Measurements from ENCODE around the gene ROM1. TPM values are rescaled to one million over a fixed set of nuclear protein-coding genes. Genes with fewer than 3 reads are reported as not detected.
"Not testable (repeated sequence)": the region's sequence is repeated elsewhere in the genome, so short reads cannot be mapped to it uniquely, and the experiment has no call there.

The ROM1 gene
- total and polyA plus RNA-seq, 2 experiments from 2014 or later, result 1.5 to 3.2 TPM

DNA sequence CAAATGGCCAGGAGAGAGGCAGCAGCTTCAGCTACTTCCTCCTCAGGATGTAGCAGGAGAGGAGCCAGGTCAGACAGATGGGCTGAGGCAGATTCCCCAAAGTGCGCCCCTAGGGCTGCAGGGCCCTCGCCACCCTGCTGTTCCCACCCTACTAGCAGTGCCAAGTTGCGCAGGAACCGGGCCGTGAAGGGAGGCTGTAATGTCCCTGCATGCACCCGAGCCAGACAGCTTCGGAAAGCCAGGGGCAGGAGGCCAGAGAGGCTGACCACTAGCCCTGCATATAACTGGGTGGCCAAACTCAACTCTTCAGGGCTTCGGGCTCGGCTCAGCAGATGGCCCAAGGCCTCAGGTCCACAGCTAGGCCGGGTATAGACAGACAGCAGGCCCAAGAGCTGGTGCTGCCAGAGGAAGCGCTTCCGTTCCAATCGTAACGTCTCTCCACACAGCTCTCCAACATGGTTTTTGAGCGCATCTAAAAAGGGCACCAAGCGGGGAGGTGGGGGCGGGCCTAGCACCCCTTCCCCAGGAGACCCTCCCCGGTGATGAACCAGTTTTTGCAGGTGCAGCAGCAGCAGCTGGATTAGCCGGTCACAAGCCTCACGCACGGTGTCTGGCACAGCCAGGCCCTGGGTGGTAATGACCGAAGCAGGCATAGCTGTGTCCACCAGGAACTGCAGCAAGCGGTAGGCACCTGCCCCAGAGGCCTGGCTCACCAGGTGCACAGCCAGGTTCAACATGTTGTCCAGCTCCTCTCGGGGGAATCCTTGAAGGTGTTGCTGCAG, 35.3 kb downstream of the ROM1 start:
- Histone ChIP-seq H3K36me3 (replicated peaks; ENCODE audit: insufficient read depth, low read depth) (no peaks in the 10 kb centered on the region), H3K9me2 (replicated peaks; ENCODE audit: insufficient read depth) (no peaks in the 10 kb centered on the region), H3K4me3 (no peak overlapping the region), H3K4me1 (ENCODE audit: insufficient read depth) (peaks cover 4% of the 10 kb centered on the region), H4K20me1 (ENCODE audit: insufficient read depth, poor library complexity, severe bottlenecking) (no peaks in the 10 kb centered on the region), H2AFZ (no peak overlapping the region), H3K9me3 (ENCODE audit: low read depth) (no peaks in the 10 kb centered on the region), H3K79me2 (peaks cover 56% of the 10 kb centered on the region), H3K27me3 (no peaks in the 10 kb centered on the region), H3K27ac (no peak overlapping the region), H3K4me2 (no peak overlapping the region)
- TF ChIP-seq EZH2phosphoT487 (IDR thresholded peaks at IDR 0.05; ENCODE audit: low read depth, severe bottlenecking, unreplicated experiment), result no peak
- no peak for DNase-seq (ENCODE audit: low spot score)
- 99% methylated on average over 24 of the region's 24 CpGs for WGBS (ENCODE audit: low lambda C conversion rate, missing lambda C conversion rate)

DNA sequence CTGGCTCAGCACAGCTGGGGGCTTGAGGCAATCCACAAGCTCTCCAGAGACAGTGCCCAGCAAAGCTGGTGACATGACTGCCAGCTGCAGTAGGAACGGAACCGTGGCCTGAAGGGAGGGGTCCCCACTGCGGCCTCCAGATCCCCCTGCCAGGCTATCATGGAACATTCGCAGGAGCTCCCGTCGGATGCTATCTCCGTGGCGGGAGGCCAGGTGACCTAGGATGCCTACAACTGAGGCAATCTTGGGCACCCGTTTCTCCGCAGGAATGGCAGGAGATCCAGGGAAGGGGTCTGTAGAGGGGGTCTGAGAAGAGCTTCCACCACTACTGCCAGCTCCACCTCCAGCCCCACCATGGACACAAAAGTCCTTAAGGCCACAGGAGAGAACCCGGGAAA, 35.9 kb downstream of the ROM1 start:
- TF ChIP-seq EZH2 (IDR thresholded peaks at IDR 0.05; ENCODE audit: borderline replicate concordance), result no peak
- TF ChIP-seq, protein P1, sequence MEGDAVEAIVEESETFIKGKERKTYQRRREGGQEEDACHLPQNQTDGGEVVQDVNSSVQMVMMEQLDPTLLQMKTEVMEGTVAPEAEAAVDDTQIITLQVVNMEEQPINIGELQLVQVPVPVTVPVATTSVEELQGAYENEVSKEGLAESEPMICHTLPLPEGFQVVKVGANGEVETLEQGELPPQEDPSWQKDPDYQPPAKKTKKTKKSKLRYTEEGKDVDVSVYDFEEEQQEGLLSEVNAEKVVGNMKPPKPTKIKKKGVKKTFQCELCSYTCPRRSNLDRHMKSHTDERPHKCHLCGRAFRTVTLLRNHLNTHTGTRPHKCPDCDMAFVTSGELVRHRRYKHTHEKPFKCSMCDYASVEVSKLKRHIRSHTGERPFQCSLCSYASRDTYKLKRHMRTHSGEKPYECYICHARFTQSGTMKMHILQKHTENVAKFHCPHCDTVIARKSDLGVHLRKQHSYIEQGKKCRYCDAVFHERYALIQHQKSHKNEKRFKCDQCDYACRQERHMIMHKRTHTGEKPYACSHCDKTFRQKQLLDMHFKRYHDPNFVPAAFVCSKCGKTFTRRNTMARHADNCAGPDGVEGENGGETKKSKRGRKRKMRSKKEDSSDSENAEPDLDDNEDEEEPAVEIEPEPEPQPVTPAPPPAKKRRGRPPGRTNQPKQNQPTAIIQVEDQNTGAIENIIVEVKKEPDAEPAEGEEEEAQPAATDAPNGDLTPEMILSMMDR (IDR thresholded peaks at IDR 0.05; ENCODE audit: poor library complexity), result no peak
- no peak for TF ChIP-seq EZH2phosphoT487 (IDR thresholded peaks at IDR 0.05; ENCODE audit: low read depth, severe bottlenecking, unreplicated experiment)
- peaks cover 50% of the 10 kb centered on the region for H3K79me2 ChIP-seq

GRCh38 chr11:62649486-62649885, 36.4 kb downstream of the ROM1 start:
- H3K4me1 ChIP-seq (ENCODE audit: insufficient read depth), result peaks cover 4% of the 10 kb centered on the region
- no peaks in the 10 kb centered on the region for H3K9me3 ChIP-seq (ENCODE audit: low read depth)
- H2AFZ ChIP-seq, result no peak overlapping the region
- H3K27ac ChIP-seq, result no peak overlapping the region
- H4K20me1 ChIP-seq (ENCODE audit: insufficient read depth, poor library complexity, severe bottlenecking), result no peaks in the 10 kb centered on the region
- TF ChIP-seq, protein P1 (IDR thresholded peaks at IDR 0.05; ENCODE audit: poor library complexity), result no peak
- TF ChIP-seq EZH2phosphoT487 (IDR thresholded peaks at IDR 0.05; ENCODE audit: low read depth, severe bottlenecking, unreplicated experiment), result no peak
- no peak for TF ChIP-seq EZH2 (IDR thresholded peaks at IDR 0.05; ENCODE audit: borderline replicate concordance)
- H3K4me3 ChIP-seq, result no peak overlapping the region
- H3K9me2 ChIP-seq (replicated peaks; ENCODE audit: insufficient read depth), result no peaks in the 10 kb centered on the region
- WGBS (ENCODE audit: low lambda C conversion rate, missing lambda C conversion rate), result 96% methylated on average over 11 of the region's 11 CpGs
- no peak overlapping the region for H3K4me2 ChIP-seq
- H3K36me3 ChIP-seq (replicated peaks; ENCODE audit: insufficient read depth, low read depth), result no peaks in the 10 kb centered on the region
- peaks cover 45% of the 10 kb centered on the region for H3K79me2 ChIP-seq
- no peaks in the 10 kb centered on the region for H3K27me3 ChIP-seq
- no peak for DNase-seq (ENCODE audit: low spot score)

More for the DNA sequence above, 35.9 kb downstream of the ROM1 start:
- WGBS (ENCODE audit: low lambda C conversion rate, missing lambda C conversion rate), result 98% methylated on average over 11 of the region's 11 CpGs
- Histone ChIP-seq H3K27me3 (no peaks in the 10 kb centered on the region), H3K4me3 (no peak overlapping the region), H2AFZ (no peak overlapping the region), H3K36me3 (replicated peaks; ENCODE audit: insufficient read depth, low read depth) (no peaks in the 10 kb centered on the region), H3K9me3 (ENCODE audit: low read depth) (no peaks in the 10 kb centered on the region), H3K9me2 (replicated peaks; ENCODE audit: insufficient read depth) (no peaks in the 10 kb centered on the region), H4K20me1 (ENCODE audit: insufficient read depth, poor library complexity, severe bottlenecking) (no peaks in the 10 kb centered on the region), H3K4me2 (no peak overlapping the region), H3K27ac (no peak overlapping the region), H3K4me1 (ENCODE audit: insufficient read depth) (peaks cover 4% of the 10 kb centered on the region)
- no peak for DNase-seq (ENCODE audit: low spot score)

DNA sequence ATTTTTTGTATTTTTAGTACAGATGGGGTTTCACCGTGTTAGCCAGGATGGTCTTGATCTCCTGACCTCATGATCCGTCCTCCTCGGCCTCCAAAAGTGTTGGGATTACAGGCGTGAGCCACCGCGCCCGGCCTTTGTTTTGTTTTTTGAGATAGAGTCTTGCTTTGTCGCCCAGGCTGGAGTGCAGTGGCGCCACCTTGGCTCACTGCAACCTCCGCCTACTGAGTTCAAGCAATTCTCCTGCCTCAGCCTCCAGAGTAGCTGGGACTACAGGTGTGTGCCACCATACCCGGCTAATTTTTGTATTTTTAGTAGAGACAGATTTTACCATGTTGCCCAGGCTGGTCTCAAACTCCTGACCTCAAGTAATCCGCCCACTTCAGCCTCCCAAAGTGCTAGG, 37.2 kb downstream of the ROM1 start:
- WGBS (ENCODE audit: low lambda C conversion rate, missing lambda C conversion rate), result 93% methylated on average over 12 of the region's 12 CpGs
- H3K4me1 ChIP-seq (ENCODE audit: insufficient read depth); H3K4me2 ChIP-seq; H3K4me3 ChIP-seq; DNase-seq (ENCODE audit: low spot score); H3K36me3 ChIP-seq (replicated peaks; ENCODE audit: insufficient read depth, low read depth); H3K27me3 ChIP-seq; H4K20me1 ChIP-seq (ENCODE audit: insufficient read depth, poor library complexity, severe bottlenecking); H3K27ac ChIP-seq; H3K9me2 ChIP-seq (replicated peaks; ENCODE audit: insufficient read depth); H3K9me3 ChIP-seq (ENCODE audit: low read depth); H2AFZ ChIP-seq: not testable (repeated sequence)
- H3K79me2 ChIP-seq, result peaks cover 37% of the 10 kb centered on the region

Data from hepatocyte (in vitro differentiated cells).